SU-DHL-6 (cell line): ENCODE data around the gene IDI2.
"Not testable (repeated sequence)": the region's sequence is repeated elsewhere in the genome, so short reads cannot be mapped to it uniquely, and the experiment has no call there.

Source experiments
- H2AFZ ChIP-seq: fragments of 200-600 bp; sonication (generic); 2 replicates; pipeline ENCODE4 v1.6.1; 2014; ENCODE audit warnings: low read depth, mild to moderate bottlenecking, moderate library complexity, mixed read lengths, antibody characterized with exemption, low read length; ENCODE audit not compliant: severe bottlenecking
- H3F3A ChIP-seq: fragments of 200-600 bp; shearing (Covaris generic); 2 replicates; pipeline ENCODE4 v1.6.0; 2016; ENCODE audit warnings: antibody characterized with exemption, mild to moderate bottlenecking; ENCODE audit not compliant: insufficient read depth
- H3K27ac ChIP-seq: fragments of 200-600 bp; sonication (generic); 2 replicates; pipeline ENCODE4 v1.5.1; 2016; ENCODE audit warnings: low read depth, mild to moderate bottlenecking, low read length, moderate library complexity, mixed read lengths
- H3K27me3 ChIP-seq: fragments of 200-600 bp; sonication (generic), shearing (Covaris generic); 2 replicates; pipeline ENCODE4 v1.6.0; 2014; ENCODE audit warnings: mild to moderate bottlenecking, low read length
- H3K36me3 ChIP-seq: fragments of 200-600 bp; sonication (generic); 2 replicates; pipeline ENCODE4 v1.6.1; 2014; ENCODE audit warnings: mild to moderate bottlenecking, low read length, mixed read lengths
- H3K4me2 ChIP-seq: fragments of 300-600, 200-600 bp; shearing (Covaris generic), sonication (generic); 2 replicates; pipeline ENCODE4 v1.6.0; 2014; ENCODE audit warnings: low read length, low read depth, mild to moderate bottlenecking; ENCODE audit not compliant: poor library complexity, severe bottlenecking
- H3K4me3 ChIP-seq: fragments of 200-600 bp; sonication (generic); 2 replicates; pipeline ENCODE4 v1.5.1; 2014; ENCODE audit warnings: antibody characterized with exemption, low read length, mild to moderate bottlenecking, mixed read lengths; ENCODE audit not compliant: insufficient read depth, poor library complexity, severe bottlenecking
- H3K79me2 ChIP-seq: fragments of 200-600 bp; sonication (generic); 2 replicates; pipeline ENCODE4 v1.6.1; 2014; ENCODE audit warnings: mild to moderate bottlenecking, low read length, moderate library complexity; ENCODE audit not compliant: insufficient read depth
- H3K9ac ChIP-seq: fragments of 200-600 bp; sonication (generic); 2 replicates; pipeline ENCODE4 v1.7.0; 2014; ENCODE audit warnings: mild to moderate bottlenecking, low read length
- H3K9me2 ChIP-seq: fragments of 200-600 bp; sonication (generic); replicated peaks from 2 replicates; pipeline ENCODE4 v1.6.1; 2014; ENCODE audit warnings: low read length; ENCODE audit not compliant: insufficient read depth
- H3K9me3 ChIP-seq: fragments of 200-600 bp; sonication (generic); 2 replicates; pipeline ENCODE4 v1.6.1; 2014; ENCODE audit warnings: low read length, mixed read lengths; ENCODE audit not compliant: insufficient read depth
- H4K20me1 ChIP-seq: fragments of 200-600 bp; sonication (generic); 2 replicates; pipeline ENCODE4 v1.6.1; 2014; ENCODE audit warnings: low read depth, mild to moderate bottlenecking, antibody characterized with exemption, low read length, moderate library complexity, mixed read lengths
- CTCF ChIP-seq: fragments of 200-600 bp; sonication (generic); IDR thresholded peaks from one replicate; pipeline ENCODE4 v1.5.1; 2017; ENCODE audit warnings: antibody characterized with exemption, mild to moderate bottlenecking, low read length, moderate library complexity; ENCODE audit not compliant: insufficient read depth, poor library complexity, severe bottlenecking
- EZH2phosphoT487 ChIP-seq: fragments of 200-600 bp; sonication (generic), shearing (Covaris generic); conservative IDR thresholded peaks from 2 replicates; pipeline ENCODE4 v1.6.1; 2018; ENCODE audit warnings: mild to moderate bottlenecking, antibody characterized with exemption, low read length, moderate library complexity, mixed read lengths

The IDI2 gene

GRCh38 chr10:1010703-1011102, 15.0 kb downstream of the IDI2 start:
- Histone ChIP-seq H3K27me3 (no peaks in the 10 kb centered on the region), H3K4me2 (no peak overlapping the region)

GRCh38 chr10:1009947-1010346, 15.7 kb downstream of the IDI2 start:
- H3K27ac ChIP-seq, H4K20me1 ChIP-seq, H3K9me3 ChIP-seq, H3K4me2 ChIP-seq, H2AFZ ChIP-seq, H3F3A ChIP-seq, H3K79me2 ChIP-seq, H3K9ac ChIP-seq, H3K4me3 ChIP-seq, H3K27me3 ChIP-seq, H3K9me2 ChIP-seq: not testable (repeated sequence)
- peaks cover 31% of the 10 kb centered on the region; the same call in 1 of the 2 replicates for H3K36me3 ChIP-seq

More at GRCh38 chr10:1010703-1011102, 15.0 kb downstream of the IDI2 start:
- Histone ChIP-seq H3K27ac (no peak overlapping the region), H3K9me3 (no peaks in the 10 kb centered on the region), H2AFZ (no peak overlapping the region), H3K36me3 (peaks cover 29% of the 10 kb centered on the region; the same call in 1 of the 2 replicates), H3K9ac (no peak overlapping the region), H3K79me2 (peaks cover 2% of the 10 kb centered on the region; the same call in 1 of the 2 replicates), H4K20me1 (no peaks in the 10 kb centered on the region; the same call in 1 of the 2 replicates), H3K4me3 (no peak overlapping the region), H3F3A (no peaks in the 10 kb centered on the region), H3K9me2 (no peaks in the 10 kb centered on the region)
- TF ChIP-seq EZH2phosphoT487 (no peak), CTCF (no peak)

GRCh38 chr10:1009071-1009494, 16.6 kb downstream of the IDI2 start:
- Histone ChIP-seq H3K27me3 (no peaks in the 10 kb centered on the region), H2AFZ (no peak overlapping the region), H3K4me3 (no peak overlapping the region), H3K9me2 (no peaks in the 10 kb centered on the region), H3K79me2 (peaks cover 8% of the 10 kb centered on the region), H3K27ac (no peak overlapping the region), H3K9me3 (no peaks in the 10 kb centered on the region), H3K4me2 (no peak overlapping the region), H3F3A (no peaks in the 10 kb centered on the region), H3K36me3 (peaks cover 27% of the 10 kb centered on the region; the same call in 1 of the 2 replicates), H3K9ac (no peak overlapping the region), H4K20me1 (peaks cover 2% of the 10 kb centered on the region; the same call in 1 of the 2 replicates)
- TF ChIP-seq EZH2phosphoT487 (no peak), CTCF (no peak)

- Histone ChIP-seq H3K27me3 (no peaks in the 10 kb centered on the region), H2AFZ (no peak overlapping the region), H3K27ac (no peak overlapping the region), H3F3A (no peaks in the 10 kb centered on the region), H4K20me1 (peaks cover 10% of the 10 kb centered on the region), H3K36me3 (peaks cover 35% of the 10 kb centered on the region; the same call in 1 of the 2 replicates), H3K9ac (no peak overlapping the region), H3K9me2 (no peaks in the 10 kb centered on the region), H3K79me2 (peaks cover 19% of the 10 kb centered on the region), H3K4me2 (no peak overlapping the region), H3K4me3 (no peak overlapping the region), H3K9me3 (no peaks in the 10 kb centered on the region)
- TF ChIP-seq CTCF (no peak), EZH2phosphoT487 (no peak)
Measured at GRCh38 chr10:1007583-1007982, 18.1 kb downstream of the IDI2 start.
